ENCODE data around the gene ACSL5. TPM values are rescaled to one million over a fixed set of nuclear protein-coding genes. Genes with fewer than 3 reads are reported as not detected.
"Not testable (repeated sequence)": the region's sequence is repeated elsewhere in the genome, so short reads cannot be mapped to it uniquely, and the experiment has no call there.

The ACSL5 gene
- polyA plus RNA-seq, 1 of the 3 experiments (the other 2 are of a cell fraction): 0.08 TPM

GRCh38 chr10:112371326-112371725 is 2.6 kb upstream of the ACSL5 start:
- CTCF ChIA-PET: interaction anchor here (1.6 kb wide), 1 partner anchor 63 kb away, joined by 3 read pairs; no protein-coding TSS in a partner anchor

GRCh38 chr10:112372182-112372810 is 1.6 kb upstream of the ACSL5 start:
- H3K9me3 ChIP-seq; H3K79me2 ChIP-seq (ENCODE audit: insufficient read depth); H3K4me3 ChIP-seq (ENCODE audit: low read depth in 2 of 2, low read length in 1 of 2); H3K36me3 ChIP-seq (replicated peaks in 1 of 2; ENCODE audit: control insufficient read depth in 1 of 2, insufficient read depth in 2 of 2, low read length in 1 of 2); H3K4me2 ChIP-seq; H3K27ac ChIP-seq (ENCODE audit: low read depth in 2 of 2, low read length in 1 of 2); POLR2A ChIA-PET; H2AFZ ChIP-seq (ENCODE audit: low read depth); H3F3A ChIP-seq (replicated peaks; ENCODE audit: insufficient read depth); H3K9ac ChIP-seq; H4K20me1 ChIP-seq (ENCODE audit: insufficient read depth); H3K4me1 ChIP-seq (ENCODE audit: control insufficient read depth in 1 of 2, insufficient read depth in 2 of 2, low read depth in 1 of 2, low read length in 1 of 2); H3K9me2 ChIP-seq; H3K27me3 ChIP-seq (ENCODE audit: insufficient read depth); DNase-seq: not testable (repeated sequence)
- CTCF ChIA-PET: interaction anchor here (0.8 to 1.6 kb wide), 2 partner anchors 64 to 234 kb away, joined by 3 read pairs; no protein-coding TSS in a partner anchor
- 68% methylated on average over 11 of the region's 11 CpGs for WGBS (ENCODE audit: low lambda C conversion rate)

More at GRCh38 chr10:112371326-112371725, 2.6 kb upstream of the ACSL5 start:
- DNase-seq; H3K4me1 ChIP-seq (ENCODE audit: control insufficient read depth in 1 of 2, insufficient read depth in 2 of 2, low read depth in 1 of 2, low read length in 1 of 2); H3K4me2 ChIP-seq; H3K9me3 ChIP-seq; H2AFZ ChIP-seq (ENCODE audit: low read depth); H3K9ac ChIP-seq; POLR2A ChIA-PET; H3K27me3 ChIP-seq (ENCODE audit: insufficient read depth); H3K36me3 ChIP-seq (replicated peaks in 1 of 2; ENCODE audit: control insufficient read depth in 1 of 2, insufficient read depth in 2 of 2, low read length in 1 of 2); H3F3A ChIP-seq (replicated peaks; ENCODE audit: insufficient read depth); H3K79me2 ChIP-seq (ENCODE audit: insufficient read depth); H4K20me1 ChIP-seq (ENCODE audit: insufficient read depth); H3K27ac ChIP-seq (ENCODE audit: low read depth in 2 of 2, low read length in 1 of 2); H3K9me2 ChIP-seq; H3K4me3 ChIP-seq (ENCODE audit: low read depth in 2 of 2, low read length in 1 of 2): not testable (repeated sequence)
- WGBS (ENCODE audit: low lambda C conversion rate): 82% methylated on average over 13 of the region's 13 CpGs

GRCh38 chr10:112374724-112375541 is 1.0 kb downstream of the ACSL5 start:
- no peak overlapping the region for H3K4me2 ChIP-seq
- H3F3A ChIP-seq (replicated peaks; ENCODE audit: insufficient read depth): no peaks in the 10 kb centered on the region
- POLR2A ChIA-PET: no interaction called here
- TF ChIP-seq EZH2phosphoT487 (IDR thresholded peaks at IDR 0.05; ENCODE audit: borderline replicate concordance, low read depth): no peak
- no peak for TF ChIP-seq GATA2 (CRISPR knock-in tag; IDR thresholded peaks at IDR 0.05)
- no peak for TF ChIP-seq ELF1 (IDR thresholded peaks at IDR 0.05)
- no peak for TF ChIP-seq CTCF (IDR thresholded peaks at IDR 0.05)
- no peak for TF ChIP-seq PBX3 (IDR thresholded peaks at IDR 0.05)
- no peak for TF ChIP-seq JUND (IDR thresholded peaks at IDR 0.05)
- no peak for TF ChIP-seq SMC3 (IDR thresholded peaks at IDR 0.05; ENCODE audit: low read depth, low read length)
- no peak for TF ChIP-seq SIN3A (IDR thresholded peaks at IDR 0.05; ENCODE audit: borderline replicate concordance, low read depth, low read length)
- no peak for TF ChIP-seq TEAD4 (IDR thresholded peaks at IDR 0.05; ENCODE audit: borderline replicate concordance, insufficient read depth)
- TF ChIP-seq REST (IDR thresholded peaks at IDR 0.05; ENCODE audit: low read depth, low read length): no peak
- TF ChIP-seq IRF3 (IDR thresholded peaks at IDR 0.05; ENCODE audit: low read depth, low read length): no peak
- TF ChIP-seq GABPA (IDR thresholded peaks at IDR 0.05; ENCODE audit: low read depth): no peak

More at GRCh38 chr10:112374724-112375541, 1.0 kb downstream of the ACSL5 start:
- no peaks in the 10 kb centered on the region for H3K9me2 ChIP-seq
- WGBS (ENCODE audit: low lambda C conversion rate): 63% methylated on average over 7 of the region's 8 CpGs
- no peaks in the 10 kb centered on the region for H3K4me1 ChIP-seq (ENCODE audit: control insufficient read depth in 1 of 2, insufficient read depth in 2 of 2, low read depth in 1 of 2, low read length in 1 of 2)
- DNase-seq: no peak
- H4K20me1 ChIP-seq (ENCODE audit: insufficient read depth): no peaks in the 10 kb centered on the region
- no peak overlapping the region for H2AFZ ChIP-seq (ENCODE audit: low read depth)
- no peak overlapping the region for H3K9ac ChIP-seq
- no peaks in the 10 kb centered on the region for H3K79me2 ChIP-seq (ENCODE audit: insufficient read depth)
- no peak overlapping the region for H3K27ac ChIP-seq (ENCODE audit: low read depth in 2 of 2, low read length in 1 of 2)
- CTCF ChIA-PET: interaction anchor here (1.2 kb wide), 1 partner anchor 27 kb away, joined by 4 read pairs; no protein-coding TSS in a partner anchor
- H3K9me3 ChIP-seq: no peaks in the 10 kb centered on the region
- no peak overlapping the region for H3K4me3 ChIP-seq (ENCODE audit: low read depth in 2 of 2, low read length in 1 of 2)
- no peaks in the 10 kb centered on the region for H3K36me3 ChIP-seq (replicated peaks in 1 of 2; ENCODE audit: control insufficient read depth in 1 of 2, insufficient read depth in 2 of 2, low read length in 1 of 2)
- no peaks in the 10 kb centered on the region for H3K27me3 ChIP-seq (ENCODE audit: insufficient read depth)
